ENCODE data around the gene MYRFL. TPM values are rescaled to one million over a fixed set of nuclear protein-coding genes. Genes with fewer than 3 reads are reported as not detected.

Gene MYRFL
- total and polyA plus RNA-seq, 8 donors, result 0.06 to 2.3 (median 0.43) TPM

GRCh38 chr12:69996722-69997121 is 171.7 kb downstream of the MYRFL start:
- ATAC-seq (no peak), FAIRE-seq (no peak), DNase-seq (no peak)
- Histone ChIP-seq H3K27me3 (no peaks in the 10 kb centered on the region), H3K27ac (no peak overlapping the region), H3K4me3 (no peak overlapping the region), H3K36me3 (no peaks in the 10 kb centered on the region), H3K4me1 (peaks cover 0 to 5% (median 0%) of the 10 kb centered on the region in 3 donors), H3K9me3 (no peaks in the 10 kb centered on the region)
- 72 to 92% methylated on average over 2 of the region's 2 CpGs for WGBS, 2 donors
- TF ChIP-seq, protein P1, sequence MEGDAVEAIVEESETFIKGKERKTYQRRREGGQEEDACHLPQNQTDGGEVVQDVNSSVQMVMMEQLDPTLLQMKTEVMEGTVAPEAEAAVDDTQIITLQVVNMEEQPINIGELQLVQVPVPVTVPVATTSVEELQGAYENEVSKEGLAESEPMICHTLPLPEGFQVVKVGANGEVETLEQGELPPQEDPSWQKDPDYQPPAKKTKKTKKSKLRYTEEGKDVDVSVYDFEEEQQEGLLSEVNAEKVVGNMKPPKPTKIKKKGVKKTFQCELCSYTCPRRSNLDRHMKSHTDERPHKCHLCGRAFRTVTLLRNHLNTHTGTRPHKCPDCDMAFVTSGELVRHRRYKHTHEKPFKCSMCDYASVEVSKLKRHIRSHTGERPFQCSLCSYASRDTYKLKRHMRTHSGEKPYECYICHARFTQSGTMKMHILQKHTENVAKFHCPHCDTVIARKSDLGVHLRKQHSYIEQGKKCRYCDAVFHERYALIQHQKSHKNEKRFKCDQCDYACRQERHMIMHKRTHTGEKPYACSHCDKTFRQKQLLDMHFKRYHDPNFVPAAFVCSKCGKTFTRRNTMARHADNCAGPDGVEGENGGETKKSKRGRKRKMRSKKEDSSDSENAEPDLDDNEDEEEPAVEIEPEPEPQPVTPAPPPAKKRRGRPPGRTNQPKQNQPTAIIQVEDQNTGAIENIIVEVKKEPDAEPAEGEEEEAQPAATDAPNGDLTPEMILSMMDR (IDR thresholded peaks at IDR 0.05), result no peak
- intact Hi-C loops (cut with DNase I), result no loop called here

DNA sequence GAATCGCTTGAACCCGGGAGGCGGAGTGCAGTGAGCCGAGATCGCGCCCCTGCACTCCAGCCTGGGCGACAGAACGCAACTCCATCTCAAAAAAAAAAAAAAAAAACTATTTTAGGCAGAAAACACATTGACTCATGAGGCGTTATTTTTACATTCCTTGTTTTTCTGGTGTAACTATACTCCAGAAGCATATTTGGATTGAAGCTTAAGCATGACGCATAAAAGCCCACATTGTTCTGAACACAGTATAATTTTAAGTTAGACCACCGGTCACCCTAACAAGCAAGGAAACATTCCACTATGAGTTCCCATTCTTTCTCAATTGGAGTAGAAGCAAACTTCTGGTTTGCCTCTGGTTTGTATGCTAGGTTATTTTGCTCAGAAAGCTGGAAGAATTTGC is 173.0 kb downstream of the MYRFL start:
- DNase-seq, result no peak
- Histone ChIP-seq H3K9me3 (no peaks in the 10 kb centered on the region), H3K36me3 (no peaks in the 10 kb centered on the region), H3K4me3 (no peak overlapping the region), H3K27ac (no peak overlapping the region), H3K4me1 (peaks cover 0 to 5% (median 0%) of the 10 kb centered on the region in 3 donors), H3K27me3 (no peaks in the 10 kb centered on the region)
- TF ChIP-seq, protein P1 (IDR thresholded peaks at IDR 0.05), result no peak
- FAIRE-seq, result no peak
- 81 to 93% methylated on average over 11 of the region's 11 CpGs for WGBS, 2 donors
- intact Hi-C loops (cut with DNase I), result no loop called here
- no peak for ATAC-seq

DNA sequence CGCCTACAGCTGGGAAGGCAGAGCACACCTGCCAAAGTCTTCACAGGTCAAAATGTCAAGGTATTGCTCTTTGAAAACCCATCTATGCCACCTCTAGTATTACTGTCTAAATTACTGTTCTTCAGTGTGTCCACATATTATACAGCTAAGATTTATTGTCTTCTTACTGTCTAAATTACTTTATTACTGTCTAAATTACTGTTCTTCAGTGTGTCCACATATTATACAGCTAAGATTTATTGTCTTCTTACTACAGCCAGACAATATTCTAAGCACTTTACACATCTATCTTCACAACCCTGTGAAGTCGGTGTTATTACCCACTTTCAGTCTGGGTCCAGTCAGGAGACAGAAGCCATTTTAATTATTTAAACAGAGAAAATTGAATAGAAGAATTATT is 173.9 kb downstream of the MYRFL start:
- FAIRE-seq (peak; percentile 64), ATAC-seq (no peak), DNase-seq (no peak)
- TF ChIP-seq, protein P1 (IDR thresholded peaks at IDR 0.05), result no peak
- Histone ChIP-seq H3K4me3 (no peak overlapping the region), H3K9me3 (no peaks in the 10 kb centered on the region), H3K36me3 (no peaks in the 10 kb centered on the region), H3K4me1 (peaks cover 0 to 5% (median 0%) of the 10 kb centered on the region in 3 donors), H3K27me3 (no peaks in the 10 kb centered on the region), H3K27ac (no peak overlapping the region)
- 76 to 91% methylated on average over 2 of the region's 2 CpGs for WGBS, 2 donors
- intact Hi-C loops (cut with DNase I), result no loop called here

GRCh38 chr12:69999561-69999960 is 174.5 kb downstream of the MYRFL start:
- intact Hi-C loops (cut with DNase I), result no loop called here
- no peak overlapping the region for H3K4me3 ChIP-seq
- ATAC-seq (no peak), FAIRE-seq (no peak), DNase-seq (no peak)
- no peaks in the 10 kb centered on the region for H3K36me3 ChIP-seq
- WGBS, 2 donors, result 68 to 69% methylated on average over 3 of the region's 3 CpGs
- no peak overlapping the region for H3K27ac ChIP-seq
- no peaks in the 10 kb centered on the region for H3K9me3 ChIP-seq
- no peaks in the 10 kb centered on the region for H3K27me3 ChIP-seq
- TF ChIP-seq, protein P1 (IDR thresholded peaks at IDR 0.05), result no peak
- peaks cover 0 to 4% (median 0%) of the 10 kb centered on the region in 3 donors for H3K4me1 ChIP-seq

GRCh38 chr12:70002097-70002911 is 177.3 kb downstream of the MYRFL start:
- Histone ChIP-seq H3K4me3 (no peak overlapping the region), H3K27me3 (no peaks in the 10 kb centered on the region), H3K27ac (no peak overlapping the region), H3K9me3 (no peaks in the 10 kb centered on the region), H3K4me1 (no peaks in the 10 kb centered on the region), H3K36me3 (no peaks in the 10 kb centered on the region)
- FAIRE-seq, result no peak
- intact Hi-C loops (cut with DNase I), result no loop called here
- peak in 2 of 4 donors; percentile 14 to 19 for ATAC-seq
- DNase-seq, result no peak
- 81 to 88% methylated on average over 3 of the region's 3 CpGs for WGBS, 2 donors
- TF ChIP-seq, protein P1 (IDR thresholded peaks at IDR 0.05), result no peak
